Measurements from ENCODE around the gene PDE9A.

Gene PDE9A

DNA sequence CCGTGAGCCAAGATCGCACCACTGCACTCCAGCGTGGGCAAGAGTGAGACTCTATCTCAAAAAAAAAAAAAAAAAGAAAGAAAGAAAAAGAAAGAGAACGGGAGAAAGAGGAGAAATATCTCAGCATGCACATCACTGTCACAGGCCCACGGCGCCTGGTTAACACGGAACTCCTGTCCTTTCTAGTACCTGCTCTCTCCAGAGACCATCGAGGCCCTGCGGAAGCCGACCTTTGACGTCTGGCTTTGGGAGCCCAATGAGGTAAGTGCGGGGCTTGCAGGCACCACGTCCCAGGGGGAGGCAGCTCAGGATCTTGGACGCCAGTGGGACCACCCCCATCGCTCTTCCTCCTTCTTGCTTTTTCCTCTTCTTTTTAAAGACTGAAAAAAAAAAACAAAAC lies 100.4 kb downstream of the PDE9A start:
- DNase-seq (ENCODE audit: low read depth in 3 of 3, low spot score in 1 of 3), result no peak

GRCh38 chr21:42754270-42754933 lies 101.0 kb downstream of the PDE9A start:
- DNase-seq (ENCODE audit: low read depth in 3 of 3, low spot score in 1 of 3), result no peak

GRCh38 chr21:42755031-42755665 lies 101.7 kb downstream of the PDE9A start:
- DNase-seq (ENCODE audit: low read depth in 3 of 3, low spot score in 1 of 3), result no peak

GRCh38 chr21:42755766-42756579 lies 102.6 kb downstream of the PDE9A start:
- DNase-seq (ENCODE audit: low read depth in 3 of 3, low spot score in 1 of 3), result no peak

- DNase-seq (ENCODE audit: low read depth in 3 of 3, low spot score in 1 of 3), result no peak
Measured at GRCh38 chr21:42756580-42757250, 103.3 kb downstream of the PDE9A start.

DNA sequence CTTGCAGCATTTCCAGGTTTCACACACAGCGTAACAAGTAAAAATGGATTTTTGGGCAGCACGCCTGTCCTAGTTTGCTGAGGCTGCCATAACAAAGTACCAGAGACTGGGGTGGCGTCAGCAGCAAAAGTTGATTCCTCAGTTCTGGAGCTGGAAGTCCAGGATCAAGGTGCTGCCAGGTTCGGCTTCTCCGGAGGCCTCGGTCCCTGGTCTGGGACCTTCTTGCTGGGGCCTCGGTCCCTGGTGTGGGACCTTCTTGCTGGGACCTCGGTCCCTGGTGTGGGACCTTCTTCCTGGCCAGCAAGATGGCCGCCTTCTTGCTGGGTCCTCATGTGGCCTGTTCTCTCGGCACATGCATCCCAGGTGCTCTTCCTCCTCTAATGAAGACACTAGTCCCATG lies 104.0 kb downstream of the PDE9A start:
- DNase-seq (ENCODE audit: low read depth in 3 of 3, low spot score in 1 of 3), result no peak

- DNase-seq (ENCODE audit: low read depth in 3 of 3, low spot score in 1 of 3), result no peak
Measured at GRCh38 chr21:42757826-42758655, 104.6 kb downstream of the PDE9A start.

- no peak for DNase-seq (ENCODE audit: low read depth in 3 of 3, low spot score in 1 of 3)
Measured at GRCh38 chr21:42758721-42759593, 105.5 kb downstream of the PDE9A start.

DNA sequence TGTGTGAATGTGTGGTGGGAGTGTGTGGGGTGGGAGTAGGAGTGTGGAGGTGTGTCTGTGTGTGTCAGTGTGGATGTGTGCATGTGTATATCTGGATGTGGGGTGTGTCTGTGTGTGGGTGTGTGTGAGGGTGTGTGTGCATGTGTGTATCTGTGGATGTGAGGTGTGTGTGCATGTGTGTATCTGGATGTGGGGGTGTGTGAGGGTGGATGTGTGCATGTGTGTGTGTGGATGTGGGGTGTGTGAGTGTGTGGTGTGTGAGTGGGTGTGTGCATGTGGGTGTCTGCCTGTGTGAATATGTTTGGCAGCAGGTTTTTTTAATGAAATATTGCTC lies 106.1 kb downstream of the PDE9A start:
- DNase-seq (ENCODE audit: low read depth in 3 of 3, low spot score in 1 of 3), result no peak

DNA sequence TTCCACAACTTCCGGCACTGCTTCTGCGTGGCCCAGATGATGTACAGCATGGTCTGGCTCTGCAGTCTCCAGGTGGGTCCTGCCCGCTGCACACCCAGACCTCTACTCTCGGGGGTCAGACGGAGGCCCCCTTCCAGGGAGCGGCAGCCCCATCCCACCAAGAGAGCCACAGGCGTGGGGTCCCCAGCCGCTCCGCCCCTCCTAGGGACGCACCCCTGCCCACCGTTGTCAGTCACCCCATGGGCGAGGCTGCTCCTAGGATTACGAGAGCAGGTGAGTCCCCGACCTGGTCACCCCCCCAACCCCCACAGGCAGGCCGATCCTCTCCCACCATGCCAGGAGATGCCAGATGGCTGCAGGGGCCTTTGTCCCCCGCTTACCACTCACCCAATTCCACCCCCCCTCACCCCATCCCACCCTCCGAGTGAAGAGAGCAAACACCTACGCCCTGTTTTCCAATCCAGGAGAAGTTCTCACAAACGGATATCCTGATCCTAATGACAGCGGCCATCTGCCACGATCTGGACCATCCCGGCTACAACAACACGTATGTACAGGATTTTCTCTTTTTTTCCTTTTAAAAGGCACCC lies 107.0 kb downstream of the PDE9A start:
- DNase-seq (ENCODE audit: low read depth in 3 of 3, low spot score in 1 of 3), result no peak

DNA sequence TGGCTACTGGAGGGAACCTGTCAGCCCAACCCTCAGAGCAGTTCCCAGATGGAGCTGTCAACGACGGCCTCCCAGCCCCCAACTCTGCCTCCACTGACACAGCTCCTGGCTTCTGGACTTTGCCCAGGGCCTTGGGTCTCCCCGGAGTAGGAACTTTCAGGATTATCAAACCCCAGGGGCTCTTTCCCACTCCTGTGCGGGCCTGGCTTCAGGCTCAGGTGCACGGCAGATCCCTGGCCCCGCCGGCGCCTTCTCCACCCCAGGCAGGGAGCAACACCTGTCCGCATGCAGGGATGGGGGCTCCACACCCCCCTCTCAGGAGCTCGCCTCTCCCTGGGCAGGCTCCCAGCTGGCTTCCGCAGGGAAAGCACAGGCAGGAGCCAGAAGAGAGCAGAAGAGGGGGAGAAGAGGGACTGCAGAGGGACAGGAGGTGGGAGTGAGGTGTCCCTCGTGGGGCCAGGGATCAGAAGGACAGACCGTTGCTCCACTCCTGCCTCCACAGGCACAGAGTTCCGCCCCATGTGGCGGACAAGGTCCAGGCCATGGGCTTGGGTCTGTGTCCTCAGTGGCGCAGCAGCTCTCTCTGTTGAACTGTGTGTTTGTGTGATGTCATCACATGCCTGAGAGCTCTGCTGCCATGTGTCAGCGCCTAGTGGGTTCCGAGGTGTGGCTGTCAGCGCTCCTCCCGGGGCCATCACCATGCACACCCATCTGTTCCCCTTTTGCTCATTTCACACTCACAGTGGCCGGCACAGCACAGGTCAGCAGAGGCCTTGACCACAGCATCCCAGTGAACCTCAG lies 107.7 kb downstream of the PDE9A start:
- no peak for DNase-seq (ENCODE audit: low read depth in 3 of 3, low spot score in 1 of 3)

DNA sequence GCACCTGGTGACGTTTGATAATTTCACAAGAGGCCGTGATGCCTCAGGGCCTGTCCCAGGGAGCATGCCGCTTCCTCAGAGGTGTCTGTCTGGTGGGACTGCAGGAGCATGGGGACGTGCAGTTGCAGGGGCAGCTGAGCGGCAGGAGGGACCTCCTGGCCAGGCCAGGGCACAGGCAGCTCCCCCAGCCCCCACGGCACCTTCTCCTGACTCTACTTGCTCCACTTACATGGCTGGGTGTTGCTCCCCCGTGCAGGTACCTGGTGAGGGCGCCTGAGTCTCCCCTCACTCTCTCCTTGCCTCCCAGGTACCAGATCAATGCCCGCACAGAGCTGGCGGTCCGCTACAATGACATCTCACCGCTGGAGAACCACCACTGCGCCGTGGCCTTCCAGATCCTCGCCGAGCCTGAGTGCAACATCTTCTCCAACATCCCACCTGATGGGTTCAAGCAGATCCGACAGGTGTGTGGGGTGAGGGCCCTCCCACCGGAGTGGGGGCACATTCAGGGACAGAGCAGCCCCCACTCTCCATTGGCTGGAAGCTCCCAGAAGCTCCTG lies 108.4 kb downstream of the PDE9A start:
- DNase-seq (ENCODE audit: low read depth in 3 of 3, low spot score in 1 of 3), result no peak

- DNase-seq (ENCODE audit: low read depth in 3 of 3, low spot score in 1 of 3), result no peak
Measured at GRCh38 chr21:42763581-42764442, 110.4 kb downstream of the PDE9A start.

DNA sequence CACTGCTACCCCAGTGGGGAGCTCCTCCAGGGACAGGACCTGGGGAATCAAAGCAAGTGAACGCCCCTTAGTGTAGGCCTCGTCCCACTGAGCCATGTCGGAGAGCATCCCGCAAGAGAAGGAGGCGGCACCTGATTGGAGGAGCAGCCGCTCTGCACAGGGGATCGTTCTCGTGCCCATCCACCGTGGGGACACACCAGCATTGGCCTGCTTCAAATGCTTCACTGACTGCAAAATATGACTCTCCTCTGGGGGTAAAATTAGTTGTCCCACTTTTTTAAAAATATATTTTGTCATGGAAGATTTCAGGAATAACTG lies 111.0 kb downstream of the PDE9A start:
- no peak for DNase-seq (ENCODE audit: low read depth in 3 of 3, low spot score in 1 of 3)

GRCh38 chr21:42764883-42765282 lies 111.5 kb downstream of the PDE9A start:
- no peak for DNase-seq (ENCODE audit: low read depth in 3 of 3, low spot score in 1 of 3)

- DNase-seq (ENCODE audit: low read depth in 3 of 3, low spot score in 1 of 3), result no peak
Measured at GRCh38 chr21:42765656-42766055, 112.2 kb downstream of the PDE9A start.

DNA sequence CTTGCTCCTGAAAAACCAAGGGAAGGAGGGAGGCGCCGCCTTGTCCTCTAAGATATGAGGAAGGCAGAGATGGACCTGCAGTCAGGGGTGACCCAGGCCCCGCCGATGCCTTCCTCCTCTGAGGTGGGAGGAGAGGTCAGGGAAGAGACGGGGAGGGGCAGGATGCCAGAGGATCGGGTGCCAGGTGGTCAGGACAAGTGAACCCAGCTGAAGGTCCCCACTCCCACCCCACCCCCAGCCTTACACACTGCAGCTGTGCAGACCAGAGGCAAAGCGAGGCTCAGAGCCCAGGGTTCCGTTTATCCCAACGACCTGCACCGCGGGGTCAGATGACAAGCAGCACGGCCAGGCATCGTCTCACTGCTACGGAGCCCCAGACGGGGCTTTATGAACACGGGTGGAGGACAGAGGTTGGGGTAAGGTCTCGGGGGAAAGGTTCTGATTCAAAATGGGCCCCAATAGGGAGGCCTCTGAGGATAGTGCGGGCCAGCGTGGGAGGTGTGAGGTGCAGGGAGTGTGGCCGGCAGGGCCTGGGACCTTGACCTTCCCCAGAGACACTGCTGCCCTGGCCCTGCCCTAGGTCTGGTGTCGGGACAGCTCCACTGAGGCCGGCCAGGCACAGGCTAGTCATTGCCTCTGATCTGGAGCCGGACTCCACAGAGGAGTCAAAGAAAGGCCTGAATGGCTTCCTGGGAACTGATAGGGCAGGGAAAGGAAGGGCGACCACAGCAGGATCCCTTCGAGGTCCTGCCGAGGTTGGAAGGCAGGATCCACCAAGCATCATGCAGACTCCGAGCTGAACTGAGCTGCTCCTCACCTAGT lies 113.5 kb downstream of the PDE9A start:
- DNase-seq (ENCODE audit: low read depth in 3 of 3, low spot score in 1 of 3), result no peak
